Urothelium cell line (cell line): ENCODE results near the gene ENAM.
A peak's percentile ranks its signal among the peaks of the same experiment; 100 is the strongest.
"Not testable (repeated sequence)": the region's sequence is repeated elsewhere in the genome, so short reads cannot be mapped to it uniquely, and the experiment has no call there.

Experiments used
- DNase-seq: peaks from one replicate; pipeline ENCODE4 v3.0.0; 2011; ENCODE audit warnings: low spot score, mixed read lengths
- FAIRE-seq: peaks from 2 replicates; lab custom pipeline; 2011; peaks lifted over from hg19 to GRCh38; lab: Jason Lieb, UNC

ENAM gene

GRCh38 chr4:70674191-70674590 lies 45.6 kb downstream of the ENAM start:
- no peak for DNase-seq
- FAIRE-seq = no peak

- DNase-seq (no peak), FAIRE-seq (no peak)
Observed at GRCh38 chr4:70674731-70675130, 46.2 kb downstream of the ENAM start.

- DNase-seq (no peak), FAIRE-seq (no peak)
Observed at GRCh38 chr4:70676554-70677090, 48.1 kb downstream of the ENAM start.

- no peak for DNase-seq
- FAIRE-seq = no peak
Observed at GRCh38 chr4:70678383-70678999, 49.9 kb downstream of the ENAM start.

DNA sequence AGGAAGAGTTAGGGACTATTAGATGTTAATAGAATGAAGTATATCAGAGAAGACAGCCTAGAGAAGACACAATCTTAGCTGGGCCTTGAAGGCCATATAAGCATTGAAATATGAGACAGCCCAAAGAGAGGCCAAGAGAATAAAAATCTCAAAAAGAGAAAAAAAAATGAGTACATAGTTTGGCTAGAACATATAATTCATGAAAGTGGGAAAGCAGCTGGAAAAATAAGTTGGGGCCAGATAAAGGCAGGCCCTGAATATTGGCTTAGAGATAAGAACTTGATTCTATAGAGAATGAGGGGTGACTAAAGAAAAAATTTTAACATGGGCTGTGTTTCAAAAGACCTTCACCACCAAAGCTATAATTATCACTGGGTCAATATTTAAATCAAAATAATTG lies 52.4 kb downstream of the ENAM start:
- no peak for DNase-seq
- no peak for FAIRE-seq

DNA sequence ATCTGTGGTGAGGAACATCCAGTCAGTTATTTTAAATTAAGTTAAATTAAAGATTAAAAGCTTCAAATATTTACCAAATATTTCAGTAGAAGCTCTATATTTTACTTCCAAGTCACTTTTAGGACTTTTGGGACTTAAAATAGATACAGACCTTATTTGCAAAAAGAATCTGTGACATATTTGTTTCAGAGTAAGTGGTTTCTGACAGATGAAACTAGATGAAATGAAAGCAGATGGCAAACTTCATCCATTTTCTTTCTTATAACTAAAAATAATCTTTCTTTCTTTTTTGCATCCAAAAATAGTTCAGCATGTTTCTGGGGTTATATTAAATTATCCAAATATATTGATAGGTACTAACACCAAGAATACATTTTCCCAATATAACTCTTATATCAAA lies 53.2 kb downstream of the ENAM start:
- DNase-seq = no peak
- FAIRE-seq = no peak

- FAIRE-seq, DNase-seq: not testable (repeated sequence)
Observed at GRCh38 chr4:70682142-70682541, 53.6 kb downstream of the ENAM start.

- DNase-seq (no peak), FAIRE-seq (no peak)
Observed at GRCh38 chr4:70687392-70687791, 58.8 kb downstream of the ENAM start.

GRCh38 chr4:70687821-70688794 lies 59.6 kb downstream of the ENAM start, which contains the start of gene UTP3:
UTP3 (plus strand) TSS chr4:70688532; CDS start chr4:70688678, 146 bp downstream.
- peak; percentile 67 for FAIRE-seq
- DNase-seq = peak; percentile 95

DNA sequence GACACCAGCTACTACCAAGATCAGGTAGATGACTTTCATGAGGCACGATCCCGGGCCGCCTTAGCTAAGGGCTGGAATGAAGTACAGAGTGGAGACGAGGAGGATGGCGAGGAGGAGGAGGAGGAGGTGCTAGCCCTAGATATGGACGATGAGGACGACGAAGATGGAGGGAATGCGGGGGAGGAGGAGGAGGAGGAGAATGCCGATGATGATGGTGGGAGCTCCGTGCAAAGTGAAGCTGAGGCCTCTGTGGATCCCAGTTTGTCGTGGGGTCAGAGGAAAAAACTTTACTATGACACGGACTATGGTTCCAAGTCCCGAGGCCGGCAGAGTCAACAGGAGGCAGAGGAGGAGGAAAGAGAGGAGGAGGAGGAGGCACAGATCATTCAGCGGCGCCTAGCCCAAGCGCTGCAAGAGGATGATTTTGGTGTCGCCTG lies 60.3 kb downstream of the ENAM start:
- peak; percentile 42 for FAIRE-seq
- no peak for DNase-seq

GRCh38 chr4:70691661-70692060 lies 63.1 kb downstream of the ENAM start:
- DNase-seq (no peak), FAIRE-seq (no peak)

DNA sequence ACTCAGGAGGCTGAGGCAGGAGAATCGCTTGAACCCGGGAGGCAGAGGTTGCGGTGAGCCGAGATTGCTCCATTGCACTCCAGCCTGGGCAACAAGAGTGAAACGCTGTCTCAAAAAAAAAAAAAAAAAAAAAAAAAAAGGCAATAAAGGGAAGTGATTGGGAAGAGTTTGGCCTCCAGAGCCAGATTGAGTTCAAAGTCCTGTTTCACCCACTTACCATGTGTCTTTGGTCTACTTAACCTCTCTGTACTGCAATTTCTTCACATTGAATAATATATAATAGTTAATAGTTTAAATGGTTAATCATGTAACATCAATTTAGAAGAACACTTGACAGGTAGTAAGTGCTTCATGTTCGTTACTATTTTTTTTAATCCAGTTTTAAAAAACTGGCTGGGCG lies 66.1 kb downstream of the ENAM start:
- FAIRE-seq, DNase-seq: not testable (repeated sequence)
